Brain microvascular endothelial cell (primary cell): ENCODE results near the gene TTYH3.

ENCODE experiments used
- DNase-seq: peaks from one replicate; pipeline ENCODE4 v3.0.0-alpha.2; 2020
- H3K27ac ChIP-seq: fragments of 250-450 bp; sonication (Bioruptor Pico); 2 replicates; pipeline ENCODE4 v1.5.1; 2020; ENCODE audit warnings: mild to moderate bottlenecking, moderate library complexity
- H3K27me3 ChIP-seq: fragments of 250-450 bp; sonication (Bioruptor Pico); replicated peaks from 2 replicates; pipeline ENCODE4 v1.5.1; 2020; ENCODE audit warnings: mild to moderate bottlenecking
- H3K36me3 ChIP-seq: fragments of 250-450 bp; sonication (Bioruptor Pico); replicated peaks from 2 replicates; pipeline ENCODE4 v1.5.1; 2020; ENCODE audit warnings: mild to moderate bottlenecking
- H3K4me3 ChIP-seq: 2 replicates; pipeline ENCODE4 v1.5.1; 2011; ENCODE audit warnings: low read depth, mild to moderate bottlenecking, control low read depth, low read length, moderate library complexity
- CTCF ChIP-seq: IDR thresholded peaks from 2 replicates; pipeline ENCODE4 v1.5.1; 2011; ENCODE audit warnings: low read depth, mild to moderate bottlenecking, moderate library complexity, low read length, control low read depth, inconsistent platforms; ENCODE audit errors: missing control alignments
- in situ Hi-C: cut with HindIII; loops from 2 replicates; pipeline ENCODE4 v1.10.0; 2017; ENCODE audit warnings: low sequenced_read_pairs, low pct_ligation_motif_present

The TTYH3 gene

GRCh38 chr7:2687338-2687869 is 55.6 kb downstream of the TTYH3 start:
- peak overlapping the region; percentile 24 for H3K4me3 ChIP-seq
- no peak for TF ChIP-seq CTCF
- no peak overlapping the region for H3K27ac ChIP-seq
- peak; percentile 28 for DNase-seq
- peaks cover 6% of the 10 kb centered on the region for H3K27me3 ChIP-seq
- no peaks in the 10 kb centered on the region for H3K36me3 ChIP-seq
- in situ Hi-C loops = no loop called here

- no peak for DNase-seq
- Histone ChIP-seq H3K4me3 (peak within 1 kb of the TSS; percentile 39), H3K27ac (no peak within 1 kb of the TSS), H3K27me3 (peaks cover 6% of the 10 kb centered on the region), H3K36me3 (no peaks in the 10 kb centered on the region)
- in situ Hi-C loops = no loop called here
- TF ChIP-seq CTCF = no peak
Observed at GRCh38 chr7:2687881-2688318, 56.1 kb downstream of the TTYH3 start, which contains the start of gene AMZ1. Gene AMZ1 (plus strand): TSS chr7:2688202. CDS start chr7:2700452, 12,250 bp downstream.

GRCh38 chr7:2688409-2689342 is 56.9 kb downstream of the TTYH3 start:
- no peak overlapping the region for H3K27ac ChIP-seq
- H3K4me3 ChIP-seq = peak overlapping the region; percentile 39

GRCh38 chr7:2689343-2689847 is 57.6 kb downstream of the TTYH3 start:
- H3K4me3 ChIP-seq = no peak overlapping the region
- no peaks in the 10 kb centered on the region for H3K36me3 ChIP-seq
- in situ Hi-C loops = no loop called here
- no peak overlapping the region for H3K27ac ChIP-seq
- no peak for TF ChIP-seq CTCF
- no peak for DNase-seq
- peaks cover 6% of the 10 kb centered on the region for H3K27me3 ChIP-seq

More at GRCh38 chr7:2688409-2689342, 56.9 kb downstream of the TTYH3 start:
- TF ChIP-seq CTCF = no peak
- in situ Hi-C loops = no loop called here
- Histone ChIP-seq H3K36me3 (no peaks in the 10 kb centered on the region), H3K27me3 (peaks cover 6% of the 10 kb centered on the region)
- DNase-seq = no peak

GRCh38 chr7:2689951-2690705 is 58.3 kb downstream of the TTYH3 start:
- H3K4me3 ChIP-seq = no peak overlapping the region
- H3K27me3 ChIP-seq = peaks cover 6% of the 10 kb centered on the region
- no peak overlapping the region for H3K27ac ChIP-seq
- no peak for TF ChIP-seq CTCF
- in situ Hi-C loops = no loop called here
- no peaks in the 10 kb centered on the region for H3K36me3 ChIP-seq
- peak; percentile 79 for DNase-seq
